Keratinocyte (primary cell): ENCODE measurements around the gene EXOSC5. TPM values are rescaled to one million over a fixed set of nuclear protein-coding genes. Genes with fewer than 3 reads are reported as not detected.

ENCODE experiments used
- DNase-seq: peaks from one replicate; pipeline ENCODE4 v3.0.0-alpha.2; 2011; ENCODE audit warnings: low read depth, missing footprints, low spot score
- FAIRE-seq: peaks from 2 replicates; lab custom pipeline; 2011; peaks lifted over from hg19 to GRCh38; lab: Jason Lieb, UNC
- H2AFZ ChIP-seq: 2 replicates; pipeline ENCODE4 v1.6.0; 2012; ENCODE audit warnings: low read length, control low read depth, inconsistent platforms; ENCODE audit not compliant: control insufficient read depth
- H3K27ac ChIP-seq: 2 replicates; pipeline ENCODE4 v1.5.1; 2011; ENCODE audit warnings: low read length; ENCODE audit not compliant: control insufficient read depth, insufficient read depth
- H3K27me3 ChIP-seq: 3 replicates; pipeline ENCODE4 v1.6.0; 2011; ENCODE audit warnings: low read length; ENCODE audit not compliant: control insufficient read depth, insufficient read depth; ENCODE audit errors: extremely low read depth
- H3K36me3 ChIP-seq, 2 experiments: 2 replicates in 1 of 2; 3 replicates in 1 of 2; pipeline ENCODE4 v1.5.1; 2011; ENCODE audit warnings: low read length in 2 of 2, mild to moderate bottlenecking in 1 of 2; ENCODE audit not compliant: control insufficient read depth in 2 of 2, insufficient read depth in 2 of 2; ENCODE audit errors: extremely low read depth in 1 of 2
- H3K4me1 ChIP-seq: 3 replicates; pipeline ENCODE4 v1.5.1; 2011; ENCODE audit warnings: low read length; ENCODE audit not compliant: control insufficient read depth, insufficient read depth; ENCODE audit errors: extremely low read depth
- H3K4me2 ChIP-seq: 3 replicates; pipeline ENCODE4 v1.6.0; 2011; ENCODE audit warnings: low read depth, low read length; ENCODE audit not compliant: control insufficient read depth, insufficient read depth; ENCODE audit errors: extremely low read depth
- H3K4me3 ChIP-seq, 3 experiments: fragments of 200-600 bp in 1 of 3; sonication (generic) in 1 of 3; 2 replicates in 2 of 3; 3 replicates in 1 of 3; pipeline ENCODE4 v1.5.1; 2011 to 2016; ENCODE audit warnings: low read length in 3 of 3, mild to moderate bottlenecking in 3 of 3, control low read depth in 2 of 3, inconsistent platforms in 1 of 3, low read depth in 1 of 3, mixed read lengths in 1 of 3, mixed run types in 1 of 3, moderate library complexity in 1 of 3; ENCODE audit not compliant: control insufficient read depth in 2 of 3, insufficient read depth in 2 of 3; ENCODE audit errors: extremely low read depth in 1 of 3
- H3K79me2 ChIP-seq: 2 replicates; pipeline ENCODE4 v1.6.0; 2012; ENCODE audit warnings: low read length; ENCODE audit not compliant: control insufficient read depth, insufficient read depth
- H3K9ac ChIP-seq: 3 replicates; pipeline ENCODE4 v1.6.0; 2011; ENCODE audit warnings: low read length; ENCODE audit not compliant: control insufficient read depth, insufficient read depth; ENCODE audit errors: extremely low read depth
- H3K9me1 ChIP-seq: 3 replicates; pipeline ENCODE4 v1.6.0; 2011; ENCODE audit warnings: low read length; ENCODE audit not compliant: control insufficient read depth, insufficient read depth; ENCODE audit errors: extremely low read depth
- H3K9me3 ChIP-seq: 2 replicates; pipeline ENCODE4 v1.5.1; 2012; ENCODE audit warnings: low read depth, low read length; ENCODE audit not compliant: control insufficient read depth
- H4K20me1 ChIP-seq: 3 replicates; pipeline ENCODE4 v1.6.0; 2011; ENCODE audit warnings: low read length; ENCODE audit not compliant: control insufficient read depth, insufficient read depth; ENCODE audit errors: extremely low read depth
- EZH2 ChIP-seq: IDR thresholded peaks from one replicate; pipeline ENCODE4 v1.6.1; 2012; ENCODE audit warnings: inconsistent platforms, mild to moderate bottlenecking, low read length, moderate library complexity
- dilution Hi-C: fragments of 300-500 bp; cut with MboI; formaldehyde crosslinking; loops from one replicate; pipeline ENCODE4 v1.7.0; 2020; ENCODE audit warnings: low sequenced_read_pairs; ENCODE audit not compliant: extremely low pct_ligation_motif_present
- polyA plus RNA-seq, 5 experiments: library from polyadenylated mRNA; depleted of rRNA in 3 of 5; stranded (reverse) in 3 of 5; stranded (forward) in 1 of 5; unstranded in 1 of 5; fragments of >200 nt; gene quantifications; 1 replicate in 1 of 5; 2 replicates in 3 of 5; 3 replicates in 1 of 5; pipeline versions ENCODE4 v1.2.1 to v1.2.3, GENCODE V29; 2011 to 2012; ENCODE audit warnings: missing spikeins in 2 of 5, low read depth in 1 of 5, low replicate concordance in 1 of 5
- TF ChIP-seq, protein P1 (sequence below), 3 experiments: IDR thresholded peaks in 1 of 3; conservative IDR thresholded peaks in 1 of 3; optimal IDR thresholded peaks in 1 of 3; 2 replicates in 2 of 3; 3 replicates in 1 of 3; pipeline versions ENCODE3 to v1.5.1; 2011; ENCODE audit warnings: low read length in 3 of 3, mild to moderate bottlenecking in 3 of 3, moderate library complexity in 2 of 3, control low read depth in 1 of 3, inconsistent platforms in 1 of 3; ENCODE audit not compliant: insufficient read depth in 2 of 3; ENCODE audit errors: extremely low read depth in 1 of 3

Gene EXOSC5
- polyA plus RNA-seq, 1 donor (not counting 4 experiments of a cell fraction or from before 2014, with no cell fraction given) = 12.5 TPM

DNA sequence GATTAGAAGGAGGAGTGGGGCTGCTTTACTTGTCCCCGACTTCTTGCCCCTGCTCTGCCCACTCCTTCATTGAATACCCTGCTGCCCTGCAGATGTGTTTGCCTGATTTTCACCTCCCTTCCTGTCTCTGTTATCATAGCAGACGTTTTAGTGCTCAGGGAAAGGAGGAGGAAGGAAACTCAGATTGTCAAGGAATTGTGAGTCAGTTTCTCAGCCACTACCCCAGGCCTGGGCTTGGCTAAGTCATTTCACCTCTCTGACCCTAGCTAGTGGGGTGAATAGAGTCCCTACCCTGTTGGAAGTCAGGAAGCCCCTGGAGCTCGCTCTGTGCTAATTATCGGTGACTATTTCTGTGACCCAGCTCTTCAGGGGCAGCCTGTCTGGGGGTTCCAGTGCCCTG lies 4.3 kb upstream of the EXOSC5 start:
- H4K20me1 ChIP-seq = no peaks in the 10 kb centered on the region
- H3K9me1 ChIP-seq = no peaks in the 10 kb centered on the region
- H2AFZ ChIP-seq = no peak overlapping the region
- no peaks in the 10 kb centered on the region for H3K27me3 ChIP-seq
- no peak for FAIRE-seq
- H3K36me3 ChIP-seq = peaks cover 0 to 3% of the 10 kb centered on the region in 2 experiments
- H3K27ac ChIP-seq = no peak overlapping the region
- H3K79me2 ChIP-seq = peaks cover 19% of the 10 kb centered on the region
- no peak overlapping the region for H3K4me2 ChIP-seq
- no peak for DNase-seq
- H3K9ac ChIP-seq = no peak overlapping the region
- H3K4me1 ChIP-seq = peaks cover 13% of the 10 kb centered on the region
- no peaks in the 10 kb centered on the region for H3K9me3 ChIP-seq
- TF ChIP-seq, protein P1, sequence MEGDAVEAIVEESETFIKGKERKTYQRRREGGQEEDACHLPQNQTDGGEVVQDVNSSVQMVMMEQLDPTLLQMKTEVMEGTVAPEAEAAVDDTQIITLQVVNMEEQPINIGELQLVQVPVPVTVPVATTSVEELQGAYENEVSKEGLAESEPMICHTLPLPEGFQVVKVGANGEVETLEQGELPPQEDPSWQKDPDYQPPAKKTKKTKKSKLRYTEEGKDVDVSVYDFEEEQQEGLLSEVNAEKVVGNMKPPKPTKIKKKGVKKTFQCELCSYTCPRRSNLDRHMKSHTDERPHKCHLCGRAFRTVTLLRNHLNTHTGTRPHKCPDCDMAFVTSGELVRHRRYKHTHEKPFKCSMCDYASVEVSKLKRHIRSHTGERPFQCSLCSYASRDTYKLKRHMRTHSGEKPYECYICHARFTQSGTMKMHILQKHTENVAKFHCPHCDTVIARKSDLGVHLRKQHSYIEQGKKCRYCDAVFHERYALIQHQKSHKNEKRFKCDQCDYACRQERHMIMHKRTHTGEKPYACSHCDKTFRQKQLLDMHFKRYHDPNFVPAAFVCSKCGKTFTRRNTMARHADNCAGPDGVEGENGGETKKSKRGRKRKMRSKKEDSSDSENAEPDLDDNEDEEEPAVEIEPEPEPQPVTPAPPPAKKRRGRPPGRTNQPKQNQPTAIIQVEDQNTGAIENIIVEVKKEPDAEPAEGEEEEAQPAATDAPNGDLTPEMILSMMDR (optimal IDR thresholded peaks at IDR 0.05 in 1 of 3, IDR thresholded peaks at IDR 0.05 in 1 of 3, conservative IDR thresholded peaks at IDR 0.05 in 1 of 3; ENCODE audit: extremely low read depth in 1 of 3, insufficient read depth in 2 of 3, low read length in 3 of 3) = no peak
- TF ChIP-seq EZH2 = no peak
- dilution Hi-C loops = no loop called here
- no peak overlapping the region for H3K4me3 ChIP-seq

DNA sequence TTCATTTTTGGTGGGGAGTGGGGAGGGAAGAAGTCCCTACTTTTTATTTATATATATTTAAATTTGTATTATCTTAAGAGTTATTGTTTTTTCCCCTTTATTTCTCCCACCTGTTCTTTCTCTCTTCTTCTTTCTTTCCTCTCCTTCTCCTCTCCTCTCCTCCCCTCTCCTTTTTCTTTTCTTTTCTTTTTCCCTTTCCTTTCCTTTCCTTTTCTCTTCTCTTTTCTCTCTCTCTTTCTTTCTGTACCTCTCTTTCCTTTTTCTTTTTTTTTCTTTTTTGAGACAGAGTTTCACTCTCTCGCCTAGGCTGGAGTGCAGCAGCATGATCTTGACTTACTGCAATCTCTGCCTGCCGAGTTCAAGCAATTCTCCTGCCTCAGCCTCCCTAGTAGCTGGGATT lies 2.4 kb upstream of the EXOSC5 start:
- dilution Hi-C loops = no loop called here
- peaks cover 13% of the 10 kb centered on the region for H3K4me1 ChIP-seq
- H3K36me3 ChIP-seq = peaks cover 0 to 3% of the 10 kb centered on the region in 2 experiments

More for the DNA sequence above, 2.4 kb upstream of the EXOSC5 start:
- H3K9ac ChIP-seq = no peak overlapping the region
- H3K9me3 ChIP-seq = no peaks in the 10 kb centered on the region
- no peaks in the 10 kb centered on the region for H3K27me3 ChIP-seq
- FAIRE-seq = no peak
- H2AFZ ChIP-seq = no peak overlapping the region
- no peaks in the 10 kb centered on the region for H4K20me1 ChIP-seq
- TF ChIP-seq EZH2 = no peak
- TF ChIP-seq, protein P1 (optimal IDR thresholded peaks at IDR 0.05 in 1 of 3, IDR thresholded peaks at IDR 0.05 in 1 of 3, conservative IDR thresholded peaks at IDR 0.05 in 1 of 3; ENCODE audit: extremely low read depth in 1 of 3, insufficient read depth in 2 of 3, low read length in 3 of 3) = no peak
- no peak overlapping the region for H3K27ac ChIP-seq
- no peaks in the 10 kb centered on the region for H3K9me1 ChIP-seq
- H3K4me3 ChIP-seq = no peak overlapping the region
- peaks cover 27% of the 10 kb centered on the region for H3K79me2 ChIP-seq
- no peak for DNase-seq
- H3K4me2 ChIP-seq = no peak overlapping the region
